Stimulated activated CD4-positive, alpha-beta T cell treated with anti-CD3 and anti-CD28 coated beads, Interleukin-4, amount 100 ng/mL, for 24 hours (primary cell): ENCODE results near the gene SLC25A27.
"Not testable (repeated sequence)": the region's sequence is repeated elsewhere in the genome, so short reads cannot be mapped to it uniquely, and the experiment has no call there.

ENCODE experiments used
- DNase-seq: peaks from one replicate; pipeline ENCODE4 v3.0.0-alpha.2; 2020

The SLC25A27 gene, protein sequence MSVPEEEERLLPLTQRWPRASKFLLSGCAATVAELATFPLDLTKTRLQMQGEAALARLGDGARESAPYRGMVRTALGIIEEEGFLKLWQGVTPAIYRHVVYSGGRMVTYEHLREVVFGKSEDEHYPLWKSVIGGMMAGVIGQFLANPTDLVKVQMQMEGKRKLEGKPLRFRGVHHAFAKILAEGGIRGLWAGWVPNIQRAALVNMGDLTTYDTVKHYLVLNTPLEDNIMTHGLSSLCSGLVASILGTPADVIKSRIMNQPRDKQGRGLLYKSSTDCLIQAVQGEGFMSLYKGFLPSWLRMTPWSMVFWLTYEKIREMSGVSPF

DNA sequence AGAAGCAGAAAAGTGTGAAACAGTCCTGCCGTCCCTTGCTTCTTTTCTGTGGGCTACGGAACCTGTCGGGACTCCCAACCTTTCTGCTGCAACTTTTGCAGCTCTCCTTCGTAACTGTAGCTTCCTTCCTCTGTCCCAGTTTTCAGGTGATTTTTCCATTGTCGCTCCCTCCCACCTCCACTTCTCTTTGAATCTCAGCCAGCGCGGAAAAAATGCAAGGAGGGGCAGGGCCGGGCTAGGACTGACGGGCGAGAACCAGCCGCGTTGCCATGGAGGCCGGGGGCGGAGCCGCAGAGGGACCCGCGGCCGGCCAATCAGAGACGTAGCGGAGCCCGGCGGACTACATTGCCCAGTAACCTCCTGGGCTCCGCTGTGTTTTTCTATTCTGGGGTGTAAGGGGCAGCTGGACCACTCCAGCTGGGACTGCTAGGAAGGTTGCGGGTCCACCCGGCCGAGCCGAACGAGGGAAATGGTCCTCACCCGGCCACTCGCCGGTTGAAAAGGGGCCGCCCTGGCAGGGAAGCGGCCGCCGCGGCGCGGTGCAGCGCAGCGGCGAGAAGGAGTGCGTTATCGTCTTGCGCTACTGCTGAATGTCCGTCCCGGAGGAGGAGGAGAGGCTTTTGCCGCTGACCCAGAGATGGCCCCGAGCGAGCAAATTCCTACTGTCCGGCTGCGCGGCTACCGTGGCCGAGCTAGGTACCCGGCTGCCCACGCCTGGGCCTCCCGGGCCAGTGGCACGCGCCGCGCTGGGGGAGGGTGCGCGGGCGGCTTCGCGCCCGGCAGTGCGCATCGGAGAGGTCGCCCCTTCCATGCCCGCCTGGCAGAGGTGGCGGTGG, at the start of gene SLC25A27, which contains the start of gene CYP39A1:
TSS of gene SLC25A27 (plus strand) at position 373 of the 836 bp plus-strand sequence. CDS start at position 591, 218 bp downstream.
TSS of gene CYP39A1 (minus strand) at position 216 of the 836 bp plus-strand sequence. CDS start 236 bp downstream, outside the sequence.
- peak; percentile 81 for DNase-seq

DNA sequence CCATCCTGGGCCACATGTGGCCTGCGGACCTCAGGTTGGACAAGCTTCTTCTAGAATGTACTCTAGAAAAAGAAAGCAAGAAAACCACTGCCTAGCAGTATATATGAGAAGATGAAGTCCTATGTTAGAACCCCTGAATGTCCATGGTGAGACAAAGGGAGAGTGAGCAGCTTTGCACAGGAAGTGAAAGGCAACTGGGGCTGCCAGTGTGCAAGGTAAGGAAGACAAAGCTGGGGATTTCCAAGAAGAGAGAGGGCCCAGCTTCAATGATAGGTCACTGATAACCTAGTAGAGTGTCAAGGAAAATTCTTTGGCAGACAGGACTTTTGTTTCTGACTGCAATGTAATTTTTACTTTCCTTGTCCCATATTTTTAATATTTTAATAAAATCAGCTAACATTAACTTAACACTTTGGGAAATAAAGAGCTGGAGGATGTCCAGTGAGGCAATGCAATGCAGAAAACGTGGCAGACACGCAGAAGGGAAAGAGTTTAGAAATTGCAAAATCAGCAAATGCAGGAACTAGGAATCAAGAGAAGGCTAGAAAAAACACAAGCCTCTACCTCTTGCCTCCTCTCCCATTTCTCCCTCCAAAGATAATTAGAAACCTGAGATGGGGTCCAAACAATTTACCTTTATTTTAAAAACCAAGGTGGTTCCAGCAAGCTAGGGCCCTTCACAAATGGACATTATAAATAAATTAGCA, 47.5 kb upstream of the SLC25A27 start:
- DNase-seq: no peak

GRCh38 chr6:46606338-46606737, 46.4 kb upstream of the SLC25A27 start:
- no peak for DNase-seq

DNA sequence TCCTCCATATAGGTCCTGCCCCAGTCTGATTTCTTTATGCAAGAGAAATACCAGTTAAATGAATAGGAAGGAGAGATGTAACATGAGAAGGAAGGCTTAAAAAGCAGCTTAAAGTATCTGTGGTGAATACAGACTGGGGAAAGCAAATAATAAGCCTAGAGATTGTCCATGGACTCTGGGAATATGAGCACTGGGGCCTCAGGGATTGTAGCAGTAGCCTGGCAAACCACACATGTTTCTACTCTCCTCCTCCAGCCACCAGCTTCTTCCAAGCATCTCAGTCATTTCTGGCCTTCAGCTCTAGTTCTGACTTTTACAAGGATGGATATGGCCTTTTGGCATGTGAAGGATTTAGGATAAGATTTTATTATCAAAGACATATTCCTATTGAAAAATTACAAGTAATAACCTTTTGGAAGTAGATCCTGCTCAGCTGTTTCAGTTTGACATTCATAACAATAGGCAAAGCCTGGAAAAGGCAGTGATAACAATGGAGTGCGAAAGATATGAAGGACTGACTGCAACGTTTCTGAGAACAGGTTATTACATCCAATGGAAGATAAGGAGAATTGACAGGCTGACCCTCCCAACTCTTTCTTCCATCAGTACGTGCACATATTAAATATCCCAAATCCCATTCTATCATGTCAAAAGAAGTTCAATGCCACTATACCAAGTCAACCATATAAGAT, 41.8 kb upstream of the SLC25A27 start:
- DNase-seq: no peak

DNA sequence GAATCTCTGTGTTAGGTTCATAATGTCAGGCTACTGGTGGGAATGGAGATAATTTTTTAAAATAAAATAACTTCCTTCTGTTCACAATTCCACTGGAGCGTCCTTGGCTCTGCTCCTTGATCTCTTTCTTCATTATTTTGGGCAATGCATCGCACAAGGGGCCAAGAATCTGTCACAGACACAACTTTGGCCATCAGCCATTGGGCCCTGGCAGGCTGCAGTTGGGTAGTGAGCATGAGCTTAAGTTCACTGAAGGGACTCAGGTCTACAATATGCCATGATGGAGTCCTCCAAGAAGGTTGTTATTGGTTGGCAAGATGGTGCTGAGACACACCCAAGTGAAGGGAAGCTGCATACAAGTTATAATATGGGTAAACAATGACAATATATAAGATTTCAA, 40.1 kb upstream of the SLC25A27 start:
- DNase-seq: no peak

- DNase-seq: no peak
These were observed 34.0 kb upstream of the SLC25A27 start for GRCh38 chr6:46618726-46619125.

DNA sequence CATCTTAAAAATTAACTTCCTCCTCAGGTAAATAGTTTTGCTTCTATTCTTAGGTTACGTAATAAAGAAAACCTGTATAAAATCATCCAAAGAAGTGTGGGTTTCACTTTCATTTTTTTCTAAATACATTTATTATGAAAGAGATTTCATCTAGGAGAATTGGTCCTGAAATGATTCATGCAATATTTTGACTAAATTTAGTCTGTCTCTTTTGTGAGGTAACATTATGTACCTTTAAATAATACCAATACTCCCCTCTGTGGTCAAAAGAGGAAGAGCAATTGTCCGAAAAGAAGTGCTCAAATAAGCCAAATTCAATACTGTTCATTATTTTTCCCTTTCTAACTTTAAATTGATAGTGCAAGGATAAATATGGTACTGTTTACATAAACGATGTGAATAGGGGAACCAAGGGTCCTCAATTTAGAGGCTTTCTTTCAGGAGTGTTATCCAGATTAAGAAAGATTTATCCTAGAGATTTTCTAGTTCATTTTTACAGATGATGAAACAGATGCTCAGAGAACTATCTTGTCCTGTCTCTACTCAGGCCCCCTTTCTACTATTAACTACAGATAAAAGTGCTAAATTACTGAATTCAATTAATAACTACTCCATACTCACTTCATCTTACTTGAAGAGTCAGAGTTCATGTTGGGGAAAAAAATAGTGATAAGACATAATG, 26.4 kb upstream of the SLC25A27 start:
- DNase-seq: no peak

DNA sequence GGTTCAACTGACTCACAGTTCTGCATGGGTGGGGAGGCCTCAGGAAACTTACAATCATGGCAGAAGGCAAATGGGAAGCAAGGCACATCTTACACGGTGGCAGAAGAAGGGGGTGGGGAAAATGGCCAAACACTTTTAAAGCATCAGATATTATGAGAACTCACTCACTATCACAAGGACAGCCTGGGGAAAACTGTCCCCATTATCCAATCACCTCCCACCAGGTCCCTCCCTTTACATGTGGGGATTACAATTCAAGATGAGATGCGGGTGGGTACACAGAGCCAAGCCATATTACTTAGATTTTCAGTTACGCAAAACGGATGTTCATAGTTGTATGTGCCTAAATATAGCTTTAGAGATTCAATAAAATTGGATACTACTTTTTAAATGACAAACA, 25.8 kb upstream of the SLC25A27 start:
- DNase-seq: no peak

GRCh38 chr6:46628498-46628897, 24.3 kb upstream of the SLC25A27 start:
- DNase-seq: no peak

DNA sequence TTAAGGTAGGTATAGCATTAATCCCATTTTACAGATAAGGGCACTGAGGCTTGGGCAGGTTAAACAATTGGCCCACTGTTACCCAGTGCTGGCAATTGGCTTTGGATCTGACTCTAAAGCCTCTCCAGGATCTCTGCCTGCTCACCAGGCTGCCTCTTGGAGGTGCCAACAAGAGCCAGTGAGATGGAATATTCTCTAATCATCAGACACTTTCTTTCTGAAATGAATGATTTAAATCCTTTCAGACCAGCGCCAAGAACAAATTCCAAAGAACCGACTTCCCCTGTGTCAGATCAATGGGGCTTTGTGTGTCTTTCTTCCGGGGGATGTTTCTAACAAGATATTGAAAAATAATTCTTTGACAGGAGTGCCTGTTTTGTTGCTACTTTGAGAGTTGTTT, 23.8 kb upstream of the SLC25A27 start:
- DNase-seq: no peak

DNA sequence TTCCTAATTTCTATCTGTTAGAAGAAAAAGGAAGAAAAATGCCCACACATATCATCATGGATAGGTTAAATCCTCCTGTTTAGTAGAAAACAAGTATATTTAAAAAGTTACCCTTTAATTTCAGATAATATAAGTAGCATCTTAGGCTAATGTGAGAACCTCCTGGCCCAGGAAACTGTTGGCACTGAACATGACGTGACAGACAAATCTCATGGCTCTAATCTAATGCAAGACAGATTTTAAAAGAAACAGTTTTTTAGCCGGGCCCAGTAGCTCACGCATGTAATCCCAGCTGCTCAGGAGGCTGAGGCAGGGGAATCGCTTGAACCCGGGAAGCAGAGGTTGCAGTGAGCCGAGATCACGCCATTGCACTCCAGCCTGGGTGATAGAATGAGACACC, 23.1 kb upstream of the SLC25A27 start:
- no peak for DNase-seq

DNA sequence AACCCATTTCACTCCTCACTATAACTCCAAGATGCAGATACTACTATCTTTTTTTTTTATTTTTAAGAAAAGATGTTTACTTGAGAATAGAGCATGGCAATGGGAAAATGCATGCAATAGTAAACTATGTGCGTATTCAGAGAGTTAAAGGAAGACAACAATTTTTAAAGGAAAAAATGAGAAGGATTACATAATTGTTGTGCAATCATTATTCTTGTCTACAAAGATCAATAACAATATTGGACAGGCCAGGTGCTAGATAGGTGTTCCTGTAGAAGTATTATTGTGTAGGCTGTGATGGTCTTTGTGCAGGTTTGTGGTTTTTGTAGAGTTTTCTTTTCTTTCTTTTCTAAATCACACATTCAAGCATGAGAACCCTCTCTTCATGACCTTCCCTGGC, 20.7 kb upstream of the SLC25A27 start:
- no peak for DNase-seq

GRCh38 chr6:46635462-46635861, 17.3 kb upstream of the SLC25A27 start:
- no peak for DNase-seq

DNA sequence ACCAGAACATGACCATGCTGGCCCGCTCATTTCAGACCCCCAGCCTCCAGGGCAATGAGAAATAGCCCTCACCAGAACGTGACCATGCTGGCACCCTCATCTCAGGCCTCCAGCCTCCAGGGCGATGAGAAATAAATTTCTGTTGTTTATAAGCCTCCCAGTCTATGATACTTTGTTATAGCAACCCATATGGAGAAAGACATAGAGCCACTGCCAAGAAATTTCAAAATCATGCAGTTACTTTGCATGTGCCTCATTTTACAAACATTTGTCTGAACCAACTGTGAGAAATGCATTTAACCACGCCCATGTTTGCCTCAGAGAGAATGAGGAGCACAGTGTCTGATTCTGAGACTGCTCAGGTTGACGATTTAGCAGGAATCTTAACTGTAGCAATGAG, 15.6 kb upstream of the SLC25A27 start:
- no peak for DNase-seq

DNA sequence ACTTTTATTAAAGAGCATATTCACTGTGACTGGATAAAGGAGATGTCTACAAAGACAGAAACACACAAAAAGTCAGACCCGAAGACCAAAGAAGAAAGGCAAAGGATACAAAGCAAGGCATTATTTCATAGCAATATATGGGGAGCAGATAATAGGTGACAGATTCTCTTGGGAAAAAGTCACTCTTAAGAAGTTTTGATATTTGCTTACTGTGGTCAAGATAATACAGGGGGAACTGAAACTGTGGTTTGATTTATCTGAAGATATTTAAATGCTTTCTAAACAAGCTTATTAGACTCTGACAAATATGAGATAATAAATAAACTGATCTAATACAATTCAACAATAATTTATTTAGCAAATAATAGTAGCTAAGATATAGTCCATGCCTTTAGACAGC, 14.8 kb upstream of the SLC25A27 start:
- no peak for DNase-seq

GRCh38 chr6:46638650-46639049, 14.1 kb upstream of the SLC25A27 start:
- no peak for DNase-seq

GRCh38 chr6:46642928-46643751, 9.6 kb upstream of the SLC25A27 start:
- peak; percentile 7 for DNase-seq

DNA sequence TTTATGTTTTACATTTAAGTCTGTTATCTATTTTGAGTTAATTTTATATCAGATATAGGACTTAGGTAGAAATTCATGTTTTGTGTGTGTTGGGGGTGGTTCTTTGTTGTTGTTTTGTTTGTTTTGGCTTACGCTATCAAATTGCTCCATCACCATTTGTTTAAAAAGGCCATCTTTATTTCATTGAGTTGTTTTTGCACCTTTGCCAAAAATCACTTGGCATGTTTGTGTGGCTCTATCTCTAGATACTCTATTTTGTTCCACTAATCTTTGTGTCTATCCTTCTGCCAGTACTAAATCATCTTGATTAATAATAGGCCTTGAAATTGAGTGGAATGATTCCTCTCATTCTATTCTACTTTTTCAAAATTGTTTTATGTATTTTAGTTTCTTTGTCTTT, 7.5 kb upstream of the SLC25A27 start:
- DNase-seq: no peak

DNA sequence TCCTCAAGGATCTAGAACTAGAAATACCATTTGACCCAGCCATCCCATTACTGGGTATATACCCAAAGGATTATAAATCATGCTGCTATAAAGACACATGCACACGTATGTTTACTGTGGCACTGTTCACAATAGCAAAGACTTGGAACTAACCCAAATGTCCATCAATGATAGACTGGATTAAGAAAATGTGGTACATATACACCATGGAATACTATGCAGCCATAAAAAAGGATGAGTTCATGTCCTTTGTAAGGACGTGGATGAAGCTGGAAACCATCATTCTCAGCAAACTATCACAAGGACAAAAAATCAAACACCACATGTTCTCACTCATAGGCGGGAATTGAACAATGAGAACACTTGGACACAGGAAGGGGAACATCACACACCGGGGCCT, 4.7 kb upstream of the SLC25A27 start:
- DNase-seq: not testable (repeated sequence)

DNA sequence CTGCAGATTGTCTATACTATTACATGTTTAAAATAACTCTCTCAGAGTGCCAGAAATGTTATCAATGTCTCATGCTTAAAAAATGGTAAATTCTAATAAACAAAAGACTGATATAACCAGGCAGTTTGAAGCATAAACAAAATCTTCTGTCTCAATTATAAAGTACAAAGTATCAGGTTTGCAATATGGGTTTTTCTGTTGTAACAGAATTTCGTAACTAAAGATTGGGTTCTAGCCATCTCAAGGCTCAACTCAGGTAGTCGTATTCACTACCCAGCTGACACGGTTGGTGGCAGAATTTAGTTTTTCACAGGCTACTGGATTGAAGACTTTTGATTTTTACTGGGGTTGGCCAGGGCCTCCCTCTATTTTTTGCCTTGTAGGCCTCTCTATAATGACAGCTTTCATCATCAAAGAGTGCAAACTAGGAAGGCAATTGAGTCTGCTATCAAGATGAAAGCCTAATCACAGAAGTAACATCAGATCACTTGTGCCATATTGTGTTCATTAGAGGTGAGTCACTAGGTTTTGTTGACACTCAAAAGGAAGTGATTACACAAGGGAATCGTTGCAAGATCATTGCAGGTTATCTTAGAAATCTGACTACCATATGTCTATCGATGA, 3.8 kb upstream of the SLC25A27 start:
- DNase-seq: no peak

GRCh38 chr6:46651006-46651405, 1.8 kb upstream of the SLC25A27 start:
- no peak for DNase-seq
